Measurements from ENCODE around the gene MLST8.
"Not testable (repeated sequence)": the region's sequence is repeated elsewhere in the genome, so short reads cannot be mapped to it uniquely, and the experiment has no call there.

Gene MLST8

DNA sequence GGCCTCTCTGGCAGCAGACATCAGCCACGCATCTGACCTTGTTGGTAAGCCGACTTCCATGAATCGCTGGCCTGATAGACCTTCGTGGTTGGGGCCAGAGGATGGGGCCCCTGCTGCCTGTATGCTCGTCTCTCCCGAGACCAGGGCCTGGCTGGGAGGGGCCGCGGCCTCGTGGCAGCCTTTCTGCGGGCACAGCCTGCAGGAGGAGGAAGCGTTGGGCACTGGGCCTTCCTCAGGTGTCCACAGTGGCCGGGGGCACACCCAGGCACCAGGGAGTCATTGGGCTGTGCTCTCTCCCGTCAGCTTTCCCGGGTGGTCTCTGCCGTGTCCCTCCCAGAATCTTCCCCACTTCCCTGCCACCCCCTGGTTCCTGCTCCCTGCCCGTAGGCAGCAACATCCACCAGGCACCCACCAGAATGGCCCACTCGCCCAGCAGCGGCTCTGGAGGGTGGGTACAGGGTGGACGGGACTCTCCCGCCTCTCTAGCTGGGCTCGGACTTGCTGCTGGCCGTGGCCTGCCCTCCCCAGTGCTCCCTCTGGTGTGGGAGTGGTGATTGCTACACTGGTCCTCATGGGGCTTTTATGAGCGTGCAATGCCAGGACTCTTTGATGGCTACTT is 24.5 kb downstream of the MLST8 start:
- DNase-seq (ENCODE audit: low spot score) = no peak

DNA sequence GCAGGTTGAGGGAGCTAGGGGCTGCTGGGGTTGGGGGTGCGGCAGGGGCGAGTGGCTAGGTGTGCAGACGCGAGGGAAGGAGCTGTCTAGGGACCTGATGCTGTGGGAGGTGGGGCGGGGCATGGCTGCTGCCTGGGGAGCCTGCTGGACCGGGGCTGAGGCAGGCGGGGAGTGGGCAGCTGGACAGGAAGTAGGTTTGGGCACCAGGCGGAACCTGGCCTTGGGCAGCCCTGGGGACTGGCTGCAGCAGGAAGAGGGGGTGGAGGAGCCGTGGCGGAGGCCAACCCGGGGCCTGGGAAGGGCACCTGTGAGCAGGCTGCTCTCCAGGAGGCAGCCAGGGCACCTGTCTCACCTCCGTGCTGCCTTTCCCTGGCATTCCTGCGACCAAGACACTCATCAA is 25.1 kb downstream of the MLST8 start:
- DNase-seq (ENCODE audit: low spot score) = no peak

DNA sequence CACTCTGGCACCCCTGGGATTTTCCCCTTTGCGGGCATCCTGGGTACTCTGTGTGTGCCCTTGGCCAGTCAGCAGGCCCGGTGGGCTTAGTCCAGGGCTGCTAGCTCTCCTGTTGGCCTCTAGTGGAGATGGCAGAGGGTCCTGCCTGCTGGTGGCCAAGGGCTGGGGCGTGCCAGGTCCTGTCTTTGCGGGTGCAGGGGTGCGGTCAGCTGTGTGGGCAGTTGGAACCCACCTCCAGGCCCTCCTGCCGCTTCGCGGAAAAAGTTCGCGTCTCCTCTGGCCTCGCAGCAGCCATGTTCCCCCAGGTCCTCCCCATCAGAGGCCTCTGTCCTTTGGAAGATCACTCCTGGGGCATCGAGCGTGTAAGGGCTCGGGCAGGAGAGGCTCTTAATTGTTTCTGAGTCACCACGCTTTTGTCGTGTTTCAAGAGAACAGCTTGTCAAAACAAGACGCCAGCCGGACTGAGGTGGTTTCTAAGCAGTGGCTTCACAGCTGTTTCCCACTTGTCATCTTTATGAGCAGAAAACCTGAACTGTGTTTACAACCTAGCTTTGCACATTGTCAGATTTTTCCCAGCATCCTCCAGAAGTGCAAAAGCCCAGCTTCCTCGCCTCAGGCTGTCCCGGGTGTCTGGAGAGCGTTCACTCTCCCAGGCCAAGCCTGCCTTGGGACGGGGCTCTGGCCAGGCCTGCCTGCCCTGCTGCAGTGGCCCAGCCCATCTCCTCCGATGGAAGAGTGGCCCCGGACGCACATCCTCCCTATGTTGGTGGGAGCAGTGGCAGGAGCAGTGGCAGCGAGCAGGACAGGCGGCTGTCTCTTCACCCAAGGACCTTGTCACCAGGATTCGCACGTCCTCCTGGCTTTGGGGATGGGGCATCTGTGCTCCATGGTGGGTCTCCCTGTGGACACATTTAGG is 26.0 kb downstream of the MLST8 start:
- DNase-seq (ENCODE audit: low spot score) = no peak

DNA sequence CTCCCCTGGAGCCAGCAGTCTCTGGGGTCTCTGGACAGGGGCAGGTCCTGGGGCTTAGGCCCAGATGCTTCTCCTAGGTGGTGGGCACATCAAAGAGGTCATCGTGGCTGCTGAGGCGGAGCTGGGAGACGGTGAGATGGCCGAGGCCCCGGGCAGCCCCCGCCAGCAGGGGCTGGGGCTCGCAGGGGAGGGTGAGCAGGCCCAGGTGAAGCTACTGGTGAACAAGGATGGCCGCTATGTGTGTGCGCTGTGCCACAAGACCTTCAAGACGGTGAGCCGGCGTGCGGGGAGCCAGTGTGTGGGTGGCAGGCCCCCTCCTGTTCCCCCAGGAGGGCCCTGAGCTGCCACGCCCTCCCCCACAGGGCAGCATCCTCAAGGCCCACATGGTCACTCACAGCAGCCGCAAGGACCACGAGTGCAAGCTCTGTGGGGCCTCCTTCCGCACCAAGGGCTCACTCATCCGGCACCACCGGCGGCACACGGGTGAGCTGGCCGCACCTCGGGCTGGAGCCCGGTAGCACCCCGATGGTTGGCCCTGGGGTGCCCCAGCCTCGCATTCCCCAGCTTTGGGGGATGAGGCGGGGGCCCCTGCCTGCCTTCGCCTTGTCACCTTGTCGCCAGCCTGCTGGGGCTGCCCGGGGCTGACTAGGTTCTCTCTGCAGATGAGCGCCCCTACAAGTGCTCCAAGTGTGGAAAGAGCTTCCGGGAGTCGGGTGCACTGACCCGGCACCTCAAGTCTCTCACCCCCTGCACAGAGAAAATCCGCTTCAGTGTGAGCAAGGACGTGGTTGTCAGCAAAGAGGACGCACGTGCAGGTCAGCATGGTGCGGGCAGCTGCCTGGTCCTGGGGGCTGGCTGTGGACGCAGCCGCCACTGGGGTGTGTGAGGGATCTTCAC is 27.1 kb downstream of the MLST8 start:
- DNase-seq (ENCODE audit: low spot score) = no peak

DNA sequence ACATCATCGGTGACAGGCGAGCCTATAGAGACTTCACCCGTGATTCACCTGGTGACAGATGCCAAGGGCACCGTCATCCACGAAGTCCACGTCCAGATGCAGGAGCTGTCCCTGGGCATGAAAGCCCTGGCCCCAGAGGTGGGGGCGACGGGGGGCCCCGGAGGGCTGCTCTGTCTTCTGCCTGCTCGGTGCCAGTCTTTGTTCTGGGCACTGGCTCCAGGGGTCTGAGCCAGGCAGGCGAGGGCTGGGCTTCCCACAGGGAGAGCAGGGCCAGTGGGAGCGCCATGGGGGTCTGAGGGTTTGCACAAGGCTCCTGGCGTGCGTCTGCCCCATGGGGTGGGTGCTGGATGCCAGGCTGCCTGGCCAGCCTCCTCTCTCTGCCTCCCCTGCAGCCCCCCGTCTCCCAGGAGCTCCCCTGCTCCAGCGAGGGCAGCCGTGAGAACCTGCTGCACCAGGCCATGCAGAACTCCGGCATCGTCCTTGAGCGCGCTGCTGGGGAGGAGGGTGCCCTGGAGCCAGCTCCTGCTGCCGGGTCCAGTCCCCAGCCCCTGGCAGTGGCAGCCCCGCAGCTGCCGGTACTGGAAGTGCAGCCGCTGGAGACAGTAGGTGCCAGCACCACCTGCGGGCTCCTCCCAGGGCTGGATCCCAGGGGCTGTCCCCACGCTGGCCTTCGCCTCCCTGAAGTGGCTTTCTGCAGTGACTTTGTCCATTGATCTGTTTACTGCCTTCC is 28.0 kb downstream of the MLST8 start:
- DNase-seq (ENCODE audit: low spot score) = no peak

DNA sequence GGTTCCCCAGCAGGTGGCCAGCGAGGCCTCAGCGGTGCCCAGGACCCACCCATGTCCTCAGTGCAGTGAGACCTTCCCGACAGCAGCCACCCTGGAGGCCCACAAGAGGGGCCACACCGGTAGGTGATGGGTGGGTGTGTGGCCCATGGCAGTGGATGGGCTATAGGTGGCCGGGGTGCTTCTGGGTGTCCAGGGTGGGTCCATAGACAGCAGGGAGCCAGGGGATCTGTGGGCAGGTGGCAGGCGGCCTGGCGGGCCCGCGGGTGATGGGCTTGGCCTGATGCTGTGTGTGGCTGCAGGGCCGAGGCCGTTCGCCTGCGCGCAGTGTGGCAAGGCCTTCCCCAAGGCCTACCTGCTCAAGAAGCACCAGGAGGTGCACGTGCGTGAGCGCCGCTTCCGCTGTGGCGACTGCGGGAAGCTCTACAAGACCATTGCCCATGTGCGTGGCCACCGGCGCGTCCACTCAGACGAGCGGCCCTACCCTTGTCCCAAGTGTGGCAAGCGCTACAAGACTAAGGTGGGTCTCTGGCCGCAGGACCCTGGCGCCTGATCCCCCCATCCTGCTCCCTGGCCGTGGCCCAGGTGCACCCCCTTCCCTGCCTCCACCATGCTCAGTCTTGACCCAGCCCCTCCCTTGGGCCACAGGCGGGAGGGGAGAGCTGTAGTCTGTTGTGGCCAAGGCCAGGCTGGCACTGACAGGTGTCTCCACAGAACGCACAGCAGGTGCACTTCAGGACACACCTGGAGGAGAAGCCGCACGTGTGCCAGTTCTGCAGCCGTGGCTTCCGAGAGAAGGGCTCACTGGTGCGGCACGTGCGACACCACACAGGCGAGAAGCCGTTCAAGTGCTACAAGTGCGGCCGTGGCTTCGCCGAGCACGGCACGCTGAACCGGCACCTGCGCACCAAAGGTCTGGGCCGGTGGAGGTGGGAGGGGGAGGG is 28.9 kb downstream of the MLST8 start:
- no peak for DNase-seq (ENCODE audit: low spot score)

DNA sequence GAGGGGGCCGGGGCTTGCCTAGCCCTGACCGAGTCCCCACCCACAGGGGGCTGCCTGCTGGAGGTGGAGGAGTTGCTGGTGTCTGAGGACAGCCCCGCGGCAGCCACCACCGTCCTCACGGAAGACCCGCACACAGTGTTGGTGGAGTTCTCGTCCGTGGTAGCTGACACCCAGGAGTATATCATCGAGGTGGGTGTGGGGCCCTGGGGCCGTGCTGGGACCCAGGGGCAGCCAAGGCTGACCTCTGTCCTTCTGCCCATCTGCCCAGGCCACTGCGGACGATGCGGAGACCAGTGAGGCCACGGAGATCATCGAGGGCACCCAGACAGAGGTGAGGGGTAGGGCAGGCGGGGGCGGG is 29.5 kb downstream of the MLST8 start:
- DNase-seq (ENCODE audit: low spot score) = no peak

DNA sequence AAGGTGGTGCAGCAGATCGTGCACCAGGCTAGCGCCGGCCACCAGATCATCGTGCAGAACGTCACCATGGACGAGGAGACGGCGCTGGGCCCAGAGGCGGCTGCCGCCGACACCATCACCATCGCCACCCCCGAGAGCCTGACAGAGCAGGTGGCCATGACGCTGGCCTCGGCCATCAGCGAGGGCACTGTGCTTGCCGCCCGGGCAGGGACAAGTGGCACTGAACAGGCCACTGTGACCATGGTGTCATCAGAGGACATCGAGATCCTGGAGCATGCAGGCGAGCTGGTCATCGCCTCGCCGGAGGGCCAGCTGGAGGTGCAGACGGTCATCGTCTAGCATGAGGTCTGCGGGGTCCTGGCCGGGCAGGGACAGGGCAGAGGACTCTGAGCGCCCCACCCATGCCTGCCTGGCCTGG is 30.0 kb downstream of the MLST8 start:
- no peak for DNase-seq (ENCODE audit: low spot score)

DNA sequence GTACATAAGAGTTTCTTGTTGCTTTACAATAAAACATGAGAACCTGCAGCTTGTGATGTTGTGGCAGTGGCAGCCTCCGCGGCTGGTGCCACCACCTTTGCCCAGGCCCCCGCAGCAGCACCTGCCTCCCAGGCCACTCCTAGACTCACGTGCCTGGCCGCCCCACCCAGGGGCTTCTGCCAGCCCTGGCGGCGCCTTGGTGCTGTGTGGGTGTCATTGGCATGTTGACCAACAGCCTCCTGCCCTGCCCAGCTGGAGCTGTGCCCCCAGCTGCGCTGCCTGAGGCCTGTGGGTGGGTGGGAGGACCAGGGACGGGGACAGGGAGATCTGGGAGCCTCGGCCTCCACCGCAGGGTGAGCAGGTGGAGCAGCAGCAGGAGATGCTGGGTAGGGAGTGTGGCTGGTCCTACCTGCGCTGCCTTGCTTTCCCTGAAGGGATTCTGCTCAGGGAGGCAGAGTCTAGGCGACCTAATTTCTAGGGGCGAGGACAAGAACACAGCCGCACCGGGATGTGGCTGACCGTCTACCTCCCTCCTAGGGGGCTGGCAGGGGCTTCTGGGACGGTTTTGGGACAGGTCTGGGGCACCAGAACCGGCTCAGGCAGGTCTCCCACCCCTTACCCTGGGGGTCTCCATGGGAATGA is 30.6 kb downstream of the MLST8 start:
- DNase-seq (ENCODE audit: low spot score) = no peak

DNA sequence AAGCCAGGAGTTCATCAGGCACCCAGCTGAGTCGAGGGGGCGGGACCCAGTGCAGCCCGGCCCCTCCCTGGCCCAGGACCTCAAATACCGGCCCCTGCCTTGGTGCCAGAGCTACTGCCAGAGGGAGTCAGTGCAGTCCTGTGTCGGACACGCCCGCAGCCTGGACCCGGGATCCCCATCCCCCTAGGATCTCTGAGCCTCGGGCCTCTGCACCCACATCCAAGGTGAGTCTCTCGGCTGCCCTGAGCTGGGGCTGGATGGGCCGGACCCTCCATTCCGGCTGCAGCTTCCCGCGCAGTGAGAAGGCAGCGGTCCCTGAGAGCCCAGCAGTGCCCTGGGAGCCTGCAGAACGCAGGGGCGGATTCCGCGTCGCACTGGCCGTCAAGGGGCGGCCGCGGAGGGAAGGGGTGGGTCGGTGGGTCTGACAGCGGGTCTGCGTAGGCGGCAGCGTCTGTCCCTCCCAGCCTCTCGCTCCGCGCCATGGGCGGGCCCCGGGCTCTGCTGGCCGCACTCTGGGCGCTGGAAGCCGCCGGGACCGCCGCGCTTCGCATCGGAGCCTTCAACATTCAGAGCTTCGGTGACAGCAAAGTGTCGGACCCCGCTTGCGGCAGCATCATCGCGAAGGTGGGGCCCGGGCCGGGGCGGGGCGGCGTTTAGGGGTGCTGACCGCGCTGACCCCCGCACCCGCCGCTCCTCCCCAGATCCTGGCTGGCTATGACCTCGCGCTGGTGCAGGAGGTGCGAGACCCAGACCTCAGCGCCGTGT is 31.3 kb downstream of the MLST8 start, which contains the start of gene DNASE1L2:
Gene DNASE1L2 (plus strand): TSS at position 108 of the 765 bp plus-strand sequence. CDS start 373 bp downstream, at position 481.
- DNase-seq (ENCODE audit: low spot score) = no peak

DNA sequence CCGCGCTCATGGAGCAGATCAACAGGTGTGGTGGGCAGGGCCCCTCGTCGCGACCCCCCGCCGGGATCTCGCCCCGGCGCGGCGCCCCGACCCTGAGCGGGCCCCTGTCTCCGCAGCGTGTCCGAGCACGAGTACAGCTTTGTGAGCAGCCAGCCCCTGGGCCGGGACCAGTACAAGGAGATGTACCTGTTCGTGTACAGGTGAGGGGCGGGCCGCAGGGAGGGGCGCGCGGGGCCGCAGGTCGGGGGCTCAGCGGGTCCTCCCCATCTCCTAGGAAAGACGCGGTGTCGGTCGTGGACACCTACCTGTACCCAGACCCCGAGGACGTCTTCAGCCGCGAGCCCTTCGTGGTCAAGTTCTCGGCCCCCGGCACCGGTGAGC is 31.8 kb downstream of the MLST8 start:
- no peak for DNase-seq (ENCODE audit: low spot score)

DNA sequence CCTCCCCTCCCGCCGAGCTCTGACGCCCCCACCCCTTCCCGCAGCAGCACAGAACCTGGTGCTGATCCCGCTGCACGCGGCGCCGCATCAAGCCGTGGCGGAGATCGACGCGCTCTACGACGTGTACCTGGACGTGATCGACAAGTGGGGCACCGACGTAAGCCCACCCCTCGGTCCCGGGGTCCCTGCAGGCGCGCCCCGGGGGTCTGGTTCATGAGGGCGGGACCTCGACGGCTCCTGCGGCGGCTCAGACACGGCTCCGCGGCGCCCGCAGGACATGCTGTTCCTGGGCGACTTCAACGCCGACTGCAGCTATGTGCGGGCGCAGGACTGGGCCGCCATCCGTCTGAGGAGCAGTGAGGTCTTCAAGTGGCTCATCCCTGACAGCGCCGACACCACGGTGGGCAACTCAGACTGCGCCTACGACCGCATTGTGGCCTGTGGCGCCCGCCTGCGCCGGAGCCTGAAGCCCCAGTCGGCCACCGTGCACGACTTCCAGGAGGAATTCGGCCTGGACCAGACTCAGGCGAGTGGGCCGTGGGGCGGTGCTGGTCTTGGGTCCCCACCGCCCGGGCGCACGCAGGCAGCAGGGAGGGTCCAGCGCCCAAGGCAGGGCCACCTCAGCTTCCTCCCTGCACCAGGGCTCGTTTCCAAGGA is 32.4 kb downstream of the MLST8 start:
- DNase-seq (ENCODE audit: low spot score) = no peak

DNA sequence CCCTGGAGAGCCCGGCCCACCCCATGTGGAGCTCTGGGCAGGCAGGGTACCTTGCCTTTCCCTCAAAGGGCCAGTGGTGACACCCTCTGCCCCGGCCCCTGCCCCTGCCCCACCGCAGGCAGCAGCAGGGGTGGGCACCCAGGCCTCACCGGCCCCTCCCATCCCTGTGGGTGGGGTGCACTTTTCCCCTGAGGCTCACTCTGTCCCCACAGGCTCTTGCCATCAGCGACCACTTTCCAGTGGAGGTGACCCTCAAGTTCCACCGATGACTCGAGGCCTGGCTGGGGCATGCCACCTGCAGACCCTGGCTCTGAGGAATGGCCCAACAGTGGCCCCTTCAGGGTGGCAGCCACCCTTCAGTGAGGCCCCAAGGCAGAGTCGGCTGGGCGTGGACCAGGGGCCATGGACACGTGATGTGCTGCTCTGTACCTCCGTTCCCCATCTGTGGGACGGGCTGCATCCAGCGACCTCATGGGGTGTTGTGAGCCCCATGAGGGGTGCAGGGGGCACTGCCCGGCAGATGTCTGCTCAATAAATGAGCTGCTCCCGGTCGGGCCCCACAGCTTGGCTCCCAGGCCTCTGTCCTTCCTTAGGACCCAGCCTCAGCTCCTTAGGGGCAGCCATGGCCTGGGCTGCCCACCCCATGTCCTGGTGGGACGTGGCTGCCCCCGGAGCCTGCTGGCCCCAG is 33.0 kb downstream of the MLST8 start:
- no peak for DNase-seq (ENCODE audit: low spot score)

DNA sequence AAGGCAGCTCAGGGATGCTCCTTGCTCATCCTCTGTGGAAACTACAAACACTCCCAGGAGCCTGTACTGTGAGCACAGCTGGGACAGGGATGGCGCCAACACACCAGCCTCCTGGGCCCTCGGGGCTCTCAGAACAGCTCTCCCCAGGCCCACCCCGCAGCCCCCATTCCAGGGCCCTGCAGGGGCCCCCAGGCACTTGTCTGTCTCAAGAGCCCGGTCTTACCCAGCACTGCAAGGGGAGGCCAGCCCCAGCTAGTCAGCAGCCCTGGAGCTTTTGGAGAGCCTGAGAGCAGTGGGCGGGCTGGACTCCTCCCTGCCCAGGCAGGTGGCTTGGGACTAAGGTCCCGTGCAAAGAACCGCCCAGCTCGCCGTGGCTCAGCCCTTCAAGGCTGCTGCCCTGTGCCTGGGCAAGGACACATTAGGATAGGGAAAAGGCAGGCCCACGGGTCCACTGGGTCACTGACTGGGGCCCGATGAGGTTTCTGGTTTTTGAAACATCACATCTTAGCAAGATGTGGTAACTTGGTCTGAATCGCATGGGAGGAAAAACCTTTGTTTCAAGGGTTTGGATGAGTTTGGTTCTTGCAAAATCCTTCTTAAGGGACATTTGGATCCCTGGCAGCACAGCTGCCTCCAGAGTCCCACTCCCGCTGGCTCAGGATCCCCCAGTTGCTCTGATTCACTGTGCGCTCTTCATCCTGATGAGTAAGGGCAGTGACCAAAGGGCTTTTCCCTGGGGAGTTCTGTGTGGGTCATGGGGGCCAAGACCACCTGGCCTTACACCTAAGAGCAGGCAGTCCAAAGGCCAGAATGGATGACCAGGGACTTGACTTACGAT is 33.8 kb downstream of the MLST8 start:
- no peak for DNase-seq (ENCODE audit: low spot score)

DNA sequence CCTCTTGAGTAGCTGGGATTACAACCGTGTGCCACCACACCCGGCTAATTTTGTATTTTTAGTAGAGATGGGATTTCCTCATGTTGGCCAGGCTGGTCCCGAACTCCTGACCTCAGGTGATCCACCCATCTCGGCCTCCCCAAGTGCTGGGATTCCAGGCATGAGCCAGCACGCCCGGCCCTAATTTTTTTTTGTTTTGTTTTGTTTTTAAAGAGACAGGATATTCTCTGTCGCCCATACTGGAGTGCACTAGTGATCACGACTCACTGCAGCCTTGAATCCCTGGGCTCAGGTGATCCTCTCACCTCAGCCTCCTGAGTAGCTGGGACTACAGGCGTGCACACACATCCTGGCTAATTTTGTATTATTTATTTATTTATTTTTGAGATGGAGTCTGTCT is 35.1 kb downstream of the MLST8 start:
- not testable (repeated sequence) for DNase-seq (ENCODE audit: low spot score)

DNA sequence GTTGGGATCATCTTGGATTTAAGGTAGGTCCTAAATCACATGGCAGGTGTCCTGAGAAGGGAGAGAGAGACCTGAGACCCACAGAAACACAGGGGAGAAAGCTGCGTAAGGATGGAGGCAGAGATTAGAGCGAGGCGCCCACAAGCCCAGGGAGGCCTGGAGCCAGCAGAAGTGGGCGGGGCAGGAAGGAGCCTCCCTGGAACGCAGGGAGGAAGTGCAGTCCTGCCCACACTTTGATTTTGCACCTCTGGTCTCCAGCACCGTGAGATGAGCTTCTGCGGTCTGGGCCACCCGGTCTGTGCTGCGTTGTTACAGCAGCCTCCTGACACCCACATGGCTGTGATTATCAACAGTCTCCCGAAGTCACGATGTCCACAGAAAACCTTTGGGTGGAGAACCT is 37.3 kb downstream of the MLST8 start:
- no peak for DNase-seq (ENCODE audit: low spot score)

DNA sequence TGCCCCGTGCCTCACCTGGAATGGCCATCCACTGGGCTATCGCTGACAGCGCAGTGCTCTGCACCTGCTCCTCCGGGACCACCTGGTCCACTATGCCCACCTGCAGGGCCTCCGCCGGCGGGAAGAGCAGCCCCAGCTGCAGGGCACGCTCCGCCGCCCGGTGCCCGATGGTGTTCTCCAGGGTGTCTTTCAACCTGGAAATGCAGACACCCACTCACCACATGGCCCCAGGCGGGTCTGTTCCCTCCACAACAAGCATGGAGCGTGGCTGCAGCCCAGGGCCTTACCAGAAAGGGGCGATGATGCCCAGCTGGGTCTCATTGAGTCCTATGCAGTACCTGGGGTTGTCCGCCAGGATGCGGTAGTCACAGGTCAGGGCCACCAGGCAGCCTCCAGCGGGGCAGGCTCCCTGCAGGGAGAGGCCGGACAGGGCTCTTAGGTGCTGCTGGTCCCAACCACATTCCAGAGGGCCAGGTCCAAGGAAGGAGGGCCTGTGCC is 37.8 kb downstream of the MLST8 start:
- DNase-seq (ENCODE audit: low spot score) = no peak

Data from SK-N-DZ (cell line).